DMS 273 treated with DMSO at 0.1 percent for 48 hours (cell line): ENCODE measurements around the gene UNC5B.

Source experiments
- DNase-seq: peaks from one replicate; lab custom pipeline; 2025; lab: John Stamatoyannopoulos, UW

Gene UNC5B

GRCh38 chr10:71319800-71320392 is 107.5 kb downstream of the UNC5B start:
- no peak for DNase-seq

GRCh38 chr10:71320592-71320991 is 108.2 kb downstream of the UNC5B start:
- DNase-seq = no peak

- no peak for DNase-seq
Observed at GRCh38 chr10:71321386-71321785, 109.0 kb downstream of the UNC5B start.

GRCh38 chr10:71323407-71323806 is 111.0 kb downstream of the UNC5B start:
- no peak for DNase-seq

- no peak for DNase-seq
Observed at GRCh38 chr10:71324743-71325142, 112.4 kb downstream of the UNC5B start.

- DNase-seq = no peak
Observed at GRCh38 chr10:71325267-71325666, 112.9 kb downstream of the UNC5B start.

GRCh38 chr10:71326464-71326881 is 114.1 kb downstream of the UNC5B start:
- DNase-seq = no peak

GRCh38 chr10:71330789-71331404 is 118.5 kb downstream of the UNC5B start:
- no peak for DNase-seq

GRCh38 chr10:71331736-71332135 is 119.4 kb downstream of the UNC5B start:
- no peak for DNase-seq

- DNase-seq = no peak
Observed at GRCh38 chr10:71332466-71332865, 120.1 kb downstream of the UNC5B start.

- DNase-seq = no peak
Observed at GRCh38 chr10:71333129-71333887, 120.9 kb downstream of the UNC5B start.

- no peak for DNase-seq
Observed at GRCh38 chr10:71334221-71334791, 121.9 kb downstream of the UNC5B start.

GRCh38 chr10:71335173-71335708 is 122.9 kb downstream of the UNC5B start:
- DNase-seq = no peak

GRCh38 chr10:71336632-71337031 is 124.3 kb downstream of the UNC5B start:
- no peak for DNase-seq

GRCh38 chr10:71337219-71337701 is 124.9 kb downstream of the UNC5B start:
- no peak for DNase-seq

- DNase-seq = no peak
Observed at GRCh38 chr10:71338728-71339495, 126.5 kb downstream of the UNC5B start.

GRCh38 chr10:71339796-71340589 is 127.6 kb downstream of the UNC5B start:
- DNase-seq = no peak

GRCh38 chr10:71342573-71343391 is 130.4 kb downstream of the UNC5B start:
- no peak for DNase-seq

- DNase-seq = no peak
Observed at GRCh38 chr10:71343392-71343773, 131.0 kb downstream of the UNC5B start.
